AG09309 (cell line): ENCODE results near the gene LHX2.

Experiments used
- DNase-seq: peaks from one replicate; pipeline ENCODE4 v3.0.0-alpha.2; 2010; ENCODE audit warnings: low read depth
- H3K4me3 ChIP-seq: 2 replicates; pipeline ENCODE4 v1.5.1; 2011; ENCODE audit warnings: mild to moderate bottlenecking, low read depth, low read length, moderate library complexity; ENCODE audit not compliant: control insufficient read depth
- TF ChIP-seq, protein P1 (sequence below): IDR thresholded peaks from 2 replicates; pipeline ENCODE4 v1.5.1; 2011; ENCODE audit warnings: mild to moderate bottlenecking, low read depth, low read length, inconsistent platforms; ENCODE audit not compliant: insufficient read depth, control insufficient read depth; ENCODE audit errors: missing control alignments

Gene LHX2

DNA sequence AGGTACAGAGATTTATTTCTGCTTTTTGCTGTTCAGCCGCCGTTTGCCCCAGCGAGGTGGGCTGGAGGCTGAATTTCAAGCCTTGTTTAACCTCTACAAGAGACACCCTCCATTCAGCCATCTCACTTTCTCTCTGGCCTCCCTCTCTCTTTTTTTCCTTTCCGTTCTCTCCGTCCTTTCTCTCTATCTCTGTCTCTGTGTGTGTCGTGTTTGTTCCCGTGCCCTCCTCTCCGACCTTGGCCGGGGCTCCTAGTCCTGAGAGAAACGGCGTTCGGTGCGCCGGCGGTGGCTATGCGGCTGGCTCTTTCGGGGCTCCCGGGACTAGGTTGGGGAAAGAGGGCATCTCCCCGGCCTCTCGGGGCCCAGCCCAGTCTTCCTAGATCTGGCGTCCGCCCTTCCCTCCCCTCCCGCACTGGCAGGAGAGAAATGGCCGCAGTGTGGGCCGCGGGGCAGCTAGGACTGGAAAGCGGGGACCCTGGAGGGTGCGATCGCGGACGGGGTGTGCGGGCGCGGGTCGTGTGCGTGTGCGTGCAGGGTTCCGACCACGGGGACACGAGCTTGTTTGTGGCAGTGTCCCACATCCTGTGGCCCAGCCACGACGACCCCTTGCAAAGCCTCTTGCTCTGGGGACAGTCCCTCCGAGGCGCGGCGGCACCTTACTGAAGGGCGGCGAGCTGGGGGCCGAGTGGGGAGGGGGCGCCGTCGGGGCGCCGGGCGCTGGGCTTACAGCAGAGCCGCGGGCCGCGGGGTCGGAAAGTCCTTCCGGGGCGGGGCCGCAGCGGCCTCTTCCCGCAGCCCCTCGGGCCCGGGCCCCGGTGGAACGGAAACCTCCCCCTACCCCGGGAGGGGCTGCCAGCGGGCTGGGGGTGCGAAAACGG is 5.7 kb downstream of the LHX2 start:
- H3K4me3 ChIP-seq = peak overlapping the region; percentile 37
- TF ChIP-seq, protein P1, sequence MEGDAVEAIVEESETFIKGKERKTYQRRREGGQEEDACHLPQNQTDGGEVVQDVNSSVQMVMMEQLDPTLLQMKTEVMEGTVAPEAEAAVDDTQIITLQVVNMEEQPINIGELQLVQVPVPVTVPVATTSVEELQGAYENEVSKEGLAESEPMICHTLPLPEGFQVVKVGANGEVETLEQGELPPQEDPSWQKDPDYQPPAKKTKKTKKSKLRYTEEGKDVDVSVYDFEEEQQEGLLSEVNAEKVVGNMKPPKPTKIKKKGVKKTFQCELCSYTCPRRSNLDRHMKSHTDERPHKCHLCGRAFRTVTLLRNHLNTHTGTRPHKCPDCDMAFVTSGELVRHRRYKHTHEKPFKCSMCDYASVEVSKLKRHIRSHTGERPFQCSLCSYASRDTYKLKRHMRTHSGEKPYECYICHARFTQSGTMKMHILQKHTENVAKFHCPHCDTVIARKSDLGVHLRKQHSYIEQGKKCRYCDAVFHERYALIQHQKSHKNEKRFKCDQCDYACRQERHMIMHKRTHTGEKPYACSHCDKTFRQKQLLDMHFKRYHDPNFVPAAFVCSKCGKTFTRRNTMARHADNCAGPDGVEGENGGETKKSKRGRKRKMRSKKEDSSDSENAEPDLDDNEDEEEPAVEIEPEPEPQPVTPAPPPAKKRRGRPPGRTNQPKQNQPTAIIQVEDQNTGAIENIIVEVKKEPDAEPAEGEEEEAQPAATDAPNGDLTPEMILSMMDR = no peak
- no peak for DNase-seq

DNA sequence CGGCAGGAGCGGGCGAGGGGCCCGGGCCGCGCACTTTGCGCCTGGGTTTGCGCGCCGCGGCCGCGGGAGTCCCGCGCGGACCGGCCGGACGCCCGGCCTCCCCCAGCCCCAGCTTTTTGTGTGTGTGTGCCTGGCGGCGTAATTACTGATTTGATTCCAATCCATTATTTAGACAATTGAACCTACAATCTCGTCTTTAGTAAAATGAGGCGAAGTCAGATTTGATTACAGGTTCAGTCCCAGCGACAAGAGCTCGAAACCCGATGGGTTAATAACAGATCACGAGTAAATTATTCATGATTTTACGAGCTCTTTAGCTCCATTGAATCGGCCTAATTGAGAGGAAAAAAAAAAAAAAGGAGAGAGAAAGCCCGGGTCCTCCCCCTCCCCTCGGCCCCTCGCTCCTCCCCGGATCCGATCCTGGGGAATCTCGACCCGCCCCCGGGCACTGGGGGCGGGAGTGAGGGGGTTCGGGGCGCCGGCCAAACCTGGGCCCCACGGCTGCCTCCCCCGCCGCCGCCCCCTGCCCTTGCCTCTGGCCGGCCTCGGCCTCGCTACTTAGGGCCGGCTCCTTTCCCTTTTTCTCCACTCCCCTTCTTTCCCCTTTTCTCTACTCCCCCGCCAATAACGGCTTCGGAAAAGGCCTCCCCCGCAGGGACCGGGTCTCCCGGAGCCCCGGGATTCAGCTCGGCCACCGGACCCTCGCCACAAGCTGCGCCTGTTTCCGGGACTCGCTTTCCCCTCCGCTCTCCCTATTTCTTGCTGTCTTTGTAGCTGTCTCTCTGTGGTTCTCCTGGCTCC is 6.6 kb downstream of the LHX2 start:
- TF ChIP-seq, protein P1 = no peak
- DNase-seq = no peak
- H3K4me3 ChIP-seq = peak overlapping the region; percentile 37

DNA sequence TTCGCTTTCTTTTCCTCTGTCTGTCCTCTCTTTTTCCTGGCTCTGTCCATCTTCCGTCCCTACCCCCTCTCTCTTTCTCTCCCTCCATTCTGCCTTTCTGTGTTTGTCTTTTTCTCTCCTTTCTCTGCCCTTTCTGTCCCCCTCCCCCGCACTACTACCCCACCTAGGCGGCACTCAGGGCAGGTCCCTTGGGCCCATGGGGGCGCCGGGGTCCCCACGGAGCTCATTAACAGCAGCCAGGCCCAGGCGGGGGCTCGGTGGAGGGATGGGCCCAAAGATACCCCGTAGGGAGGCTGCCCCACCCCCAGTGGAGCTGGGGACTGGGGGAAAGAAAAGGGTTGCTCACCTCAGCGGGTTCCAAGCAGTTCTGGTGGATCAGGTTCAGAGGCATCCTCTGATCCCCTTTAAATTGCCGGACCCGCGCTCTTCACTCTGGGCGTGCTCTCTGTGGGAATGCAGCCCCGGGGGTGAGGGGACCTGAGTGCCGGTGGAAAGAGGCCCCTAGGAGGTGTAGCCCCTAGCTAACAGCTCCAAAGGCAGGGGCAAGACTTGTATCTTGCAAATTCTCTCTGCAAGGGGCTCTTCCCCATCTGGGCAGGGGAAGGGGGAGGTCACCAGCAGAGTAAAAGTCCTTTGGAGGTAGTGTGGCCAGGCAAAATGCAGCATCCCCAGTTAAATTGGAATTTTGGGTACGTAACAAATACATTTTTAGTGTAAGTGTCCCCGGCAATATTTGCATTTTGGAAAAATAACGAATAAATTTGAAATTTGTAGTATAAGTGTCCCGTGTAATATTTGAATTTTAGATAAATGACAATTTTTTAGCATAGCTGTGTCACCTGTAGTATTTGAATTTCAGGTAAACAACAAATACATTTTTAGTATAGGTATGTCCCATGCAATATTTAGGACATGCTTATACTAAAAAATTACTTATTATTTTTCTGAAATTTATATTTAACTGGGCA is 7.4 kb downstream of the LHX2 start:
- TF ChIP-seq, protein P1 = no peak
- no peak for DNase-seq
- peak overlapping the region; percentile 37 for H3K4me3 ChIP-seq

GRCh38 chr9:124019771-124020519 is 8.4 kb downstream of the LHX2 start:
- no peak for DNase-seq
- TF ChIP-seq, protein P1 = no peak
- no peak overlapping the region for H3K4me3 ChIP-seq

- no peak for DNase-seq
- TF ChIP-seq, protein P1 = no peak
- H3K4me3 ChIP-seq = no peak overlapping the region
Observed at GRCh38 chr9:124020520-124021384, 9.2 kb downstream of the LHX2 start.
